ENCODE results near the gene PPP1R1C. TPM values are rescaled to one million over a fixed set of nuclear protein-coding genes. Genes with fewer than 3 reads are reported as not detected.
A peak's percentile ranks its signal among the peaks of the same experiment; 100 is the strongest.

Gene PPP1R1C
- total RNA-seq, 4 donors from 2014 or later, result 0.87 to 8.8 (median 4.1) TPM

DNA sequence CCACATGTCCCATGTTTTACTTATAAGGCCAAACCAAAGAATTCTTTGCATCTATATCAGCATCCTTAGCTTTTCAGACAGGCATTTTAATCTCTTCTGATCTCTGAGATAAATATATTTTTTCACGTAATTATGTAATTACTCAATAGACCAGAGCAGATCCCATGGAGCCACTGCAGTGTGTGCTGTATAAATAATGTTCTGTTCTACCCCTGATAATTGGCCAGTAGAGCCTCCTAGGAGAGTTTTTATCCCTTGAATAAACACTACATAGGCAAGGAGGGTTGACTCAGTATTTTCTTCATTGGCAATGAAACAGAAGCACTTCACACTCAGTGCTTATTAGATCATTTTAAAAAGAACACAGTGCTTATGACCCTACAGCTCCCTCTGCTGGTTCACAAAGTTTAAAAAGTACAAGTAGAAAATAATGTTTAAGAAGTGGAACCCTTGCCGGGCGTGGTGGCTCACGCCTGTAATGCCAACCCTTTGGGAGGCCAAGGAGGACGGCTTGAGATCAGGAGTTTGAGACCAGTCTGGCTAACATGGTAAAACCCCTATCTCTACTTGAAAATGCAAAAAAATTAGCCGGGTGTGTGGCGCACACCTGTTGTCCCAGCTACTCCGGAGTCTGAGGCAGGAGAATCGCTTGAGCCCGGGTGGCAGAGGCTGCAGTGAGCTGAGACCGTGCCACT is 91.9 kb downstream of the PPP1R1C start:
- TF ChIP-seq POLR2A (IDR thresholded peaks at IDR 0.05), result no peak
- TF ChIP-seq EP300 (IDR thresholded peaks at IDR 0.05), result peak in 1 of 2 donors; percentile 25
- peak; percentile 55 to 88 (median 77) for TF ChIP-seq CTCF (IDR thresholded peaks at IDR 0.05)
- no peak overlapping the region for H3K4me3 ChIP-seq
- 53 to 54% methylated on average over 11 of the region's 11 CpGs for WGBS, 2 donors
- peaks cover 0 to 10% (median 0%) of the 10 kb centered on the region in 4 donors for H3K4me1 ChIP-seq
- no peaks in the 10 kb centered on the region for H3K36me3 ChIP-seq
- peak overlapping the region in 1 of 4 donors; percentile 17 for H3K27ac ChIP-seq
- no peaks in the 10 kb centered on the region for H3K27me3 ChIP-seq
- DNase-seq (ENCODE audit: low spot score in 2 of 2), result peak in 1 of 2 donors; percentile 92
- no peaks in the 10 kb centered on the region for H3K9me3 ChIP-seq

DNA sequence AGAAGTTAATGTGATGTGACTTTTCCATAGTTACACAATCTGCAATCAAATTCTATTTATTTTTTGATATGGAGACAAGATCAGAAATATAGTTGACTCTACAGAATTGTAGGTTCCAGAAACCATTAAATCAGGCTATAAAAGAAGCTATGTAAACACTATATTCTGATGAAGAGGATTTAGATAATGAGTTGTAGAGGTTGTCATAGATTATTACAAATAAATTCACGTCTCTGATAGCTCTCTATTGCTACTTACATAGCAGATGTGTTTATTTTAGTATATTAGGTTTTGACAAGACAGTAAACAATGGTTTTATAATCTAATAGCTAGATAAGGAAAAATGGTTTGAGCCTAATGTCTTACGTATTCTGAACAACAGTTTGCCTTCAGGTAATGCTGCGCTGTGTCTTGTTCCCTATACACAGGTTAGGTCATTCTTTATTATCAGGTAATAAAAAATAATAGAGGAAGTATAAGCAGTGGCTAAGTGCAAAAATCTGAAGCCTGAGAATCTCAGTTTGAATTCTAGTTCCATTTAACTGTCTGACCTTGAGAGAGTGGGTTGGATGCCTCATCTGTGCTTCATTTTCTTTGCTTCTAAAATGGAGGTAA is 93.4 kb downstream of the PPP1R1C start:
- TF ChIP-seq POLR2A (IDR thresholded peaks at IDR 0.05) (no peak), CTCF (IDR thresholded peaks at IDR 0.05) (no peak), EP300 (IDR thresholded peaks at IDR 0.05) (no peak)
- no peak for DNase-seq (ENCODE audit: low spot score in 2 of 2)
- no peaks in the 10 kb centered on the region for H3K9me3 ChIP-seq
- no peaks in the 10 kb centered on the region for H3K27me3 ChIP-seq
- H3K4me1 ChIP-seq, result peaks cover 0 to 10% (median 0%) of the 10 kb centered on the region in 4 donors
- 90 to 93% methylated on average over 3 of the region's 3 CpGs for WGBS, 2 donors
- no peaks in the 10 kb centered on the region for H3K36me3 ChIP-seq
- H3K4me3 ChIP-seq, result no peak overlapping the region
- no peak overlapping the region for H3K27ac ChIP-seq

DNA sequence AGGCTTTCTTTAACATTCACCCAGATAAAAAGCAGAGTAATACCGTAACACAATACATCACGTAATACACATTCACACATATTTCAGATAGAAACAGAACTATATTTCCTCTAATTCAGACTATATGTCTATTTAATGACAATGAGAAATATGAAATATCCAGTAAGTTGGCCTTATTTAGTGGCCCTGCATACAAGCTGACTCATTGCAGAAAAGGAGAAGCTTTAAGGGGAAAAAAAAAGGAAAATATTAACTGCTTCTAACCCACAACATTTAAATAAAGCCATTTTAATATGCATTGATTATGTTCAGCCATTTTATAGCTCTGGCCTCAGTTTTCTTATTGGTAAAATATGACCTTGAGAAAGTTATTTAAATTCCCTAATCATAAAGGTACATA is 94.8 kb downstream of the PPP1R1C start:
- H3K27me3 ChIP-seq, result no peaks in the 10 kb centered on the region
- peaks cover 0 to 10% (median 0%) of the 10 kb centered on the region in 4 donors for H3K4me1 ChIP-seq
- 90 to 92% methylated on average over 2 of the region's 2 CpGs for WGBS, 2 donors
- H3K27ac ChIP-seq, result no peak overlapping the region
- no peak for DNase-seq (ENCODE audit: low spot score in 2 of 2)
- H3K9me3 ChIP-seq, result peaks cover 0 to 2% (median 0%) of the 10 kb centered on the region in 4 donors
- H3K36me3 ChIP-seq, result no peaks in the 10 kb centered on the region
- H3K4me3 ChIP-seq, result no peak overlapping the region
- TF ChIP-seq POLR2A (IDR thresholded peaks at IDR 0.05), result no peak
- no peak for TF ChIP-seq CTCF (IDR thresholded peaks at IDR 0.05)

- TF ChIP-seq POLR2A (IDR thresholded peaks at IDR 0.05) (no peak), EP300 (IDR thresholded peaks at IDR 0.05) (no peak), CTCF (IDR thresholded peaks at IDR 0.05) (no peak)
- Histone ChIP-seq H3K27me3 (no peaks in the 10 kb centered on the region), H3K4me3 (no peak overlapping the region), H3K36me3 (no peaks in the 10 kb centered on the region), H3K9me3 (peaks cover 0 to 2% (median 0%) of the 10 kb centered on the region in 4 donors), H3K27ac (no peak overlapping the region), H3K4me1 (peaks cover 0 to 10% (median 0%) of the 10 kb centered on the region in 4 donors)
- no peak for DNase-seq (ENCODE audit: low spot score in 2 of 2)
- 60 to 75% methylated on average over 4 of the region's 4 CpGs for WGBS, 2 donors
Observed at GRCh38 chr2:182081602-182082260, 96.1 kb downstream of the PPP1R1C start.
